GM19099 (cell line): ENCODE measurements around the gene MYLK4.

Source experiments
- POLR2A ChIP-seq: IDR thresholded peaks from 3 replicates; pipeline ENCODE4 v1.6.1; 2011; ENCODE audit warnings: low read depth; ENCODE audit not compliant: insufficient read length; ENCODE audit errors: extremely low read depth

Gene MYLK4

GRCh38 chr6:2734488-2735166, 16.1 kb downstream of the MYLK4 start:
- TF ChIP-seq POLR2A = no peak

- TF ChIP-seq POLR2A = no peak
Measured at GRCh38 chr6:2733736-2734480, 16.8 kb downstream of the MYLK4 start.

- TF ChIP-seq POLR2A = no peak
Measured at GRCh38 chr6:2733324-2733723, 17.4 kb downstream of the MYLK4 start.

- TF ChIP-seq POLR2A = no peak
Measured at GRCh38 chr6:2732503-2733089, 18.1 kb downstream of the MYLK4 start.

- no peak for TF ChIP-seq POLR2A
Measured at GRCh38 chr6:2731281-2731909, 19.3 kb downstream of the MYLK4 start.

- no peak for TF ChIP-seq POLR2A
Measured at GRCh38 chr6:2730353-2731107, 20.2 kb downstream of the MYLK4 start.

GRCh38 chr6:2729921-2730320, 20.8 kb downstream of the MYLK4 start:
- no peak for TF ChIP-seq POLR2A

- no peak for TF ChIP-seq POLR2A
Measured at GRCh38 chr6:2725999-2726567, 24.6 kb downstream of the MYLK4 start.

GRCh38 chr6:2725364-2725988, 25.2 kb downstream of the MYLK4 start:
- TF ChIP-seq POLR2A = no peak

GRCh38 chr6:2721219-2721618, 29.5 kb downstream of the MYLK4 start:
- TF ChIP-seq POLR2A = no peak

GRCh38 chr6:2719093-2719455, 31.6 kb downstream of the MYLK4 start:
- no peak for TF ChIP-seq POLR2A

GRCh38 chr6:2718334-2719092, 32.2 kb downstream of the MYLK4 start:
- no peak for TF ChIP-seq POLR2A

- TF ChIP-seq POLR2A = no peak
Measured at GRCh38 chr6:2716936-2717700, 33.6 kb downstream of the MYLK4 start.

GRCh38 chr6:2715737-2716136, 35.0 kb downstream of the MYLK4 start:
- TF ChIP-seq POLR2A = no peak
